T-cell (primary cell): ENCODE data around the gene ZNF493. TPM values are rescaled to one million over a fixed set of nuclear protein-coding genes. Genes with fewer than 3 reads are reported as not detected.

ENCODE experiments used
- ATAC-seq, 4 experiments: fragments of 200-7000 bp in 3 of 4; fragments of 150-1000 bp in 1 of 4; cut with Tn5 transposase; replicated peaks in 1 of 4; 1 replicate in 3 of 4; 2 replicates in 1 of 4; pipeline ENCODE4 v1.10.0; 2021; ENCODE audit warnings: moderate library complexity in 3 of 4, mild to moderate bottlenecking in 2 of 4, moderate number of reproducible peaks in 1 of 4
- CTCF ChIA-PET, 2 donors: fragments of 300-600 bp; sonication (Branson Sonifier 250); formaldehyde crosslinking; loops; one replicate each; lab custom pipeline; 2022; ENCODE audit warnings: antibody characterized with exemption in 2 of 2; lab: Charles Lee
- POLR2A ChIA-PET, 2 donors: fragments of 300-600 bp; sonication (Branson Sonifier 250); formaldehyde crosslinking; loops; one replicate each; lab custom pipeline; 2022; ENCODE audit warnings: antibody characterized with exemption in 2 of 2; lab: Charles Lee
- DNase-seq, 35 experiments: peaks; one replicate each; pipeline versions ENCODE4 v3.0.0 to v3.0.0-alpha.2; 2013 to 2023
- H3K27ac ChIP-seq: one replicate; pipeline ENCODE4 v1.5.1; 2013; ENCODE audit warnings: low read length
- H3K27me3 ChIP-seq, 2 experiments: replicated peaks in 1 of 2; 1 replicate in 1 of 2; 2 replicates in 1 of 2; pipeline versions ENCODE4 v1.6.1 to v1.7.0; 2013; ENCODE audit warnings: low read length in 1 of 2, mixed read lengths in 1 of 2; ENCODE audit not compliant: control insufficient read depth in 2 of 2, insufficient read depth in 2 of 2; ENCODE audit errors: extremely low read depth in 1 of 2
- H3K36me3 ChIP-seq, 2 donors: 1 replicate in 1 of 2; 2 replicates in 1 of 2; pipeline versions ENCODE4 v1.6.1 to v1.7.0; 2013; ENCODE audit warnings: low read length in 1 of 2; ENCODE audit not compliant: control insufficient read depth in 2 of 2, insufficient read depth in 1 of 2; ENCODE audit errors: extremely low read depth in 1 of 2
- H3K4me1 ChIP-seq, 2 experiments: 1 replicate in 1 of 2; 2 replicates in 1 of 2; pipeline versions ENCODE4 v1.6.1 to v1.7.0; 2013; ENCODE audit warnings: low read length in 2 of 2, mixed read lengths in 1 of 2; ENCODE audit not compliant: insufficient read depth in 2 of 2, control insufficient read depth in 1 of 2; ENCODE audit errors: extremely low read depth in 1 of 2
- H3K4me3 ChIP-seq, 2 donors: 1 replicate in 1 of 2; 2 replicates in 1 of 2; pipeline versions ENCODE4 v1.5.1 to v1.7.0; 2013; ENCODE audit warnings: mild to moderate bottlenecking in 2 of 2, low read length in 1 of 2, moderate library complexity in 1 of 2; ENCODE audit not compliant: control insufficient read depth in 1 of 2; ENCODE audit errors: extremely low read depth in 1 of 2
- H3K9me3 ChIP-seq: 2 replicates; pipeline ENCODE4 v1.7.0; 2013
- H3K27ac Mint-ChIP-seq, 2 donors: one replicate each; pipeline ENCODE4 v1.8.0; 2020 to 2021; ENCODE audit warnings: mild to moderate bottlenecking in 2 of 2, mixed read lengths in 2 of 2
- H3K27me3 Mint-ChIP-seq, 2 donors: one replicate each; pipeline ENCODE4 v1.8.0; 2021 to 2022; ENCODE audit warnings: mixed read lengths in 2 of 2
- H3K36me3 Mint-ChIP-seq: one replicate; pipeline ENCODE4 v1.8.0; 2021; ENCODE audit warnings: mixed read lengths
- H3K4me1 Mint-ChIP-seq, 3 donors: one replicate each; pipeline ENCODE4 v1.8.0; 2020 to 2022; ENCODE audit warnings: mixed read lengths in 3 of 3, mild to moderate bottlenecking in 1 of 3
- H3K4me3 Mint-ChIP-seq, 3 donors: one replicate each; pipeline ENCODE4 v1.8.0; 2020 to 2022; ENCODE audit warnings: mild to moderate bottlenecking in 3 of 3, mixed read lengths in 3 of 3, moderate library complexity in 3 of 3
- H3K9me3 Mint-ChIP-seq, 3 donors: one replicate each; pipeline ENCODE4 v1.8.0; 2020 to 2022; ENCODE audit warnings: mixed read lengths in 3 of 3
- WGBS: methylation state at CpG from one replicate; pipeline ENCODE4 v1.1.5; 2013; ENCODE audit warnings: missing lambda C conversion rate; ENCODE audit not compliant: insufficient coverage; 5-methylcytosine and 5-hydroxymethylcytosine counted together
- total RNA-seq, 35 experiments: library from RNA in 6 of 35; stranded (reverse) in 6 of 35; fragments of 120-200 nt in 1 of 35; gene quantifications; one replicate each; pipeline versions ENCODE4 v1.2.1 to v1.2.4 and lab custom pipeline; 2013 to 2026

Gene ZNF493
- total RNA-seq, 5 donors from 2014 or later (not counting 1 experiment from before 2014, with no cell fraction given), result 33.5 to 53.8 (median 45.8) TPM

GRCh38 chr19:21430675-21431074 lies 33.7 kb downstream of the ZNF493 start:
- H3K27ac ChIP-seq, result no peak overlapping the region
- Mint-ChIP-seq H3K36me3 (peaks cover 9% of the 10 kb centered on the region), H3K4me1 (no peaks in the 10 kb centered on the region), H3K27ac (no peak overlapping the region), H3K4me3 (no peak overlapping the region), H3K9me3 (peaks cover 9 to 52% (median 32%) of the 10 kb centered on the region in 3 donors), H3K27me3 (no peaks in the 10 kb centered on the region)
- POLR2A ChIA-PET, result no interaction called here
- DNase-seq, result no peak
- ATAC-seq, result no peak
- H3K27me3 ChIP-seq, result no peaks in the 10 kb centered on the region
- no peaks in the 10 kb centered on the region for H3K4me1 ChIP-seq
- peaks cover 20% of the 10 kb centered on the region for H3K9me3 ChIP-seq
- CTCF ChIA-PET, result no interaction called here
- no peaks in the 10 kb centered on the region for H3K36me3 ChIP-seq
- H3K4me3 ChIP-seq, result no peak overlapping the region
- 75% methylated on average over 1 of the region's 5 CpGs for WGBS

DNA sequence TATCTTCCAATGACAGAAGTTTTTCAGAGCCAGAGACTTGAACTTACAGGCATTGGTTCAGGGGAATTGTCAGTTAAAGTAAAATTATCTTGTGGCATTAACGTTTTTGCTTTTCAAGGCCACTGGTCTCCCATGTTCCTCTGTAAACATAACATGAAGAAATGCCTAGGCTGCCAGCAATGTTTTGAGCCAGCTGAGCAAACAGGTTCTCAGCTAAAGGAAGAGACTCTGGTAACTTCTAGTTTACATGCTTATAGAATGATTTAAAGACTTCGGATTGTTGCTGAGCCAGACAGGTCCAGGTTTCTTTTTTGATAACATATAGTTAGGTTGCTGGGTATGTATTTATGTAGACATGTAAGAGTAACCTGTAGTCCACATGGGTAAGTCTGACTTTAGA lies 35.7 kb downstream of the ZNF493 start:
- Mint-ChIP-seq H3K27ac (no peak overlapping the region), H3K27me3 (no peaks in the 10 kb centered on the region), H3K36me3 (peaks cover 11% of the 10 kb centered on the region), H3K9me3 (peaks cover 12 to 49% (median 36%) of the 10 kb centered on the region in 3 donors), H3K4me3 (no peak overlapping the region), H3K4me1 (no peaks in the 10 kb centered on the region)
- no peaks in the 10 kb centered on the region for H3K27me3 ChIP-seq
- H3K27ac ChIP-seq, result no peak overlapping the region
- no peak overlapping the region for H3K4me3 ChIP-seq
- 100% methylated on average over 1 of the region's 2 CpGs for WGBS
- no peaks in the 10 kb centered on the region for H3K4me1 ChIP-seq
- H3K36me3 ChIP-seq, result no peaks in the 10 kb centered on the region
- ChIA-PET POLR2A (no interaction called here), CTCF (no interaction called here)
- DNase-seq (no peak), ATAC-seq (no peak)
- peaks cover 15% of the 10 kb centered on the region for H3K9me3 ChIP-seq

DNA sequence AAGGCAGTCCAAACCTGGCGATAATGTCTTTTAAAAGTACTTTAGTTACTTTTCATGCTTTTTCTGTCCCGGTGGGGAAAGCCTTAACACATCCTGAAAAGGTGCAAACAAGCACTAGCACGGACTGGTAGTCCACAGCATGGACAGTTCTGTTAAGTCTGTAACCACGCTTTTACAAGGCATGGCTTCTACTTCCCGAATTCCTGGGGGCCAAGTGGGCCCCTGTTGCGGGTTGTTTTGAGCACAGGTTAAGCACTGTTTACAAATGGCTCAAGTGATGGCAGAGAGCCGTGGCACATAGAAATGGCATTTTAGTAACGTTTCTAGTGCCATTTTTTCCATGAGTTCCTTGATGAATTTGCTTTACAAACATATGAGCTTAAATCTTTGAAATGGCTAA lies 37.6 kb downstream of the ZNF493 start:
- Histone ChIP-seq H3K27ac (no peak overlapping the region), H3K36me3 (no peaks in the 10 kb centered on the region), H3K27me3 (no peaks in the 10 kb centered on the region), H3K4me1 (no peaks in the 10 kb centered on the region), H3K9me3 (peaks cover 10% of the 10 kb centered on the region), H3K4me3 (no peak overlapping the region)
- 89% methylated on average over 6 of the region's 8 CpGs for WGBS
- ATAC-seq (no peak), DNase-seq (no peak)
- Mint-ChIP-seq H3K27ac (no peak overlapping the region), H3K27me3 (no peaks in the 10 kb centered on the region), H3K4me1 (no peaks in the 10 kb centered on the region), H3K4me3 (no peak overlapping the region), H3K9me3 (peaks cover 15 to 54% (median 40%) of the 10 kb centered on the region in 3 donors), H3K36me3 (peaks cover 14% of the 10 kb centered on the region)
- ChIA-PET CTCF (interaction anchor here in 1 of 2 donors (0.7 kb wide), 1 partner anchor 116 kb away, joined by 5 read pairs; no protein-coding TSS in a partner anchor), POLR2A (interaction anchor here in 1 of 2 donors (0.6 kb wide), 1 partner anchor 352 kb away, joined by 7 read pairs; no protein-coding TSS in a partner anchor)

DNA sequence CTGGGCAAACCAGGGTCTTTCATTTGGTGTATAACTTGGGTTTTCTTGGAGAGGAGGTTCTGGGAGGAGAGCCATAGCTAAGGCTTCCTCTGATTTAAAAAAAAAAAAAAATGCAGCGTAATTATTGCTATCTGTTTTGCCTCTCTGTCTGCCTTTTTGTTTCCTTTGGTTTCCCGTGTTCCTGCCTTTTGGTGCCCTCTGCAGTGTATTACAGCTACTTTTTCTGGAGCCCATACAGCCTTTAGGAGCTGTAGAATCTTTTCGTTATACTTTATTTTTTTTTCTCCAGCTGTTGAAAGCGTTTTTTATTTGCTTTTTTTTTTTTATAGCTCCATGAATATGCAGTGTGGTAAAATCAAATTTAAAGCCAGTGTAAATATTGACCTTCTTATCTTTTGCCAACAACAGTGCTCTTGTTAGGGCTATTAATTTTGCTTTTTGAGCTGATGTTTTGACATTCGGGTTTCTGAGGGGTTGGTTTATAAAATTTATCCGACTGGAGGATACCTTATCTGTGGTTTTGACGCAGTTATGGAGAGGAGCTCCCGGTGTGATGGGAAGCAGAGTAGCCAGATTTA lies 38.1 kb downstream of the ZNF493 start:
- no CpG with 5 or more reads among the region's 8 CpGs for WGBS
- Mint-ChIP-seq H3K36me3 (peaks cover 18% of the 10 kb centered on the region), H3K4me3 (no peak overlapping the region), H3K27ac (no peak overlapping the region), H3K27me3 (no peaks in the 10 kb centered on the region), H3K4me1 (no peaks in the 10 kb centered on the region), H3K9me3 (peaks cover 20 to 53% (median 40%) of the 10 kb centered on the region in 3 donors)
- ChIA-PET CTCF (interaction anchor here in 1 of 2 donors (0.7 kb wide), 1 partner anchor 116 kb away, joined by 5 read pairs; no protein-coding TSS in a partner anchor), POLR2A (interaction anchor here in 1 of 2 donors (0.6 kb wide), 3 partner anchors 56 to 353 kb away, joined by 3 to 7 read pairs (median 3); partner anchors contain the start of gene ZNF431)
- Histone ChIP-seq H3K9me3 (peaks cover 8% of the 10 kb centered on the region), H3K27ac (no peak overlapping the region), H3K27me3 (no peaks in the 10 kb centered on the region), H3K36me3 (no peaks in the 10 kb centered on the region), H3K4me1 (no peaks in the 10 kb centered on the region), H3K4me3 (no peak overlapping the region)
- ATAC-seq, result no peak
- no peak for DNase-seq

- H3K4me1 Mint-ChIP-seq, result no peaks in the 10 kb centered on the region
- no peak overlapping the region for H3K4me3 ChIP-seq
- H3K9me3 ChIP-seq, result no peaks in the 10 kb centered on the region
- H3K36me3 ChIP-seq, result no peaks in the 10 kb centered on the region
- peaks cover 11 to 36% (median 33%) of the 10 kb centered on the region in 3 donors for H3K9me3 Mint-ChIP-seq
- no peaks in the 10 kb centered on the region for H3K27me3 Mint-ChIP-seq
- no peak overlapping the region for H3K4me3 Mint-ChIP-seq
- no peak overlapping the region for H3K27ac ChIP-seq
- ChIA-PET POLR2A (no interaction called here), CTCF (no interaction called here)
- no peaks in the 10 kb centered on the region for H3K27me3 ChIP-seq
- H3K4me1 ChIP-seq, result no peaks in the 10 kb centered on the region
- WGBS, result 90% methylated on average over 3 of the region's 4 CpGs
- no peak for ATAC-seq
- peaks cover 16% of the 10 kb centered on the region for H3K36me3 Mint-ChIP-seq
- no peak overlapping the region for H3K27ac Mint-ChIP-seq
- DNase-seq, result no peak
Observed at GRCh38 chr19:21439201-21439751, 42.3 kb downstream of the ZNF493 start.

DNA sequence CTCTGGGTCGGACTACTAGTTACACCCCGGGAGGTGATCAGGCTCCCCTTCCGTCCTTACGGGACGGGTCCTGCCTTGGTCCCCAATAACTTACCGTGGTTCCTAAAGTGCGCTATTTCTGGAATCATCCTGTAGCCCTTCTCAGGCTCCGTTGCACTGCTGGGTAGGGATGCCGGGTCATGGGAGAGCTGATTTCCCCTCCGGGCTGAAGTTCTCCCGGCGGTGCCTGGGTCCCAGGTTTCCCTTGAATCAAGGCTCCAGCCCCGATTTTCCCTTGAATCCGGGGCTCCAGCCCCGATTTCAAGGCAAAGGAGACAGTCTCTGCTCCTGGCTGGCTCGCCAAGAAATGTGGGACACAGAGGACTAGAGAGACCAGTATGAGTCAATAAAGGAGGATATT lies 43.4 kb downstream of the ZNF493 start:
- Mint-ChIP-seq H3K27ac (no peak overlapping the region), H3K4me1 (no peaks in the 10 kb centered on the region), H3K4me3 (no peak overlapping the region), H3K9me3 (peaks cover 11 to 37% (median 28%) of the 10 kb centered on the region in 3 donors), H3K36me3 (peaks cover 16% of the 10 kb centered on the region), H3K27me3 (no peaks in the 10 kb centered on the region)
- 90% methylated on average over 14 of the region's 16 CpGs for WGBS
- H3K27ac ChIP-seq, result no peak overlapping the region
- ChIA-PET CTCF (no interaction called here), POLR2A (no interaction called here)
- no peak for DNase-seq
- no peaks in the 10 kb centered on the region for H3K4me1 ChIP-seq
- H3K27me3 ChIP-seq, result no peaks in the 10 kb centered on the region
- no peaks in the 10 kb centered on the region for H3K36me3 ChIP-seq
- no peak for ATAC-seq
- H3K9me3 ChIP-seq, result no peaks in the 10 kb centered on the region
- no peak overlapping the region for H3K4me3 ChIP-seq
